Measurements from ENCODE around the gene PAPPA2.

PAPPA2 gene

DNA sequence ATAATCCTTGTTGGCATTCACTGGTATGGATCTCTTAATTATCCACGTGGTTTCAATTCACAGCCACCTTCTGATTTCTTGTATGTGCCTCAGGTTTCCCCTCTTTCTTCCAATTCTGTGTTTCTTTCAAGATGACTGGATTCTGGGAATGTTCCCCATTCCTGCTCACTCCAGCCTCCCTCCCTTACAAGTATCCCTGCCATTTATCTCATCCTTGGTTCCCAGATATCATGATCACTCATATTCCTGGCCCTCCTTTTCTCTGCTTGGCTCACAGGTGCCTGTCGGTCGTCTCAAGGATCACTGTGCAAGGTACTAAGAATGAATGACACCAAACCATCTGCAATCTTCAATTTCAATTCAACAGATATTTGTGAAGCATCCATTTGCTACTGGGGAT, 422.4 kb downstream of the PAPPA2 start:
- no peak for DNase-seq (ENCODE audit: low read depth in 2 of 3, low spot score in 1 of 3)

GRCh38 chr1:176885751-176886150, 422.8 kb downstream of the PAPPA2 start:
- no peak for DNase-seq (ENCODE audit: low read depth in 2 of 3, low spot score in 1 of 3)

- no peak for DNase-seq (ENCODE audit: low read depth in 2 of 3, low spot score in 1 of 3)
These were observed 425.6 kb downstream of the PAPPA2 start for GRCh38 chr1:176888471-176889032.

- DNase-seq (ENCODE audit: low read depth in 2 of 3, low spot score in 1 of 3): no peak
These were observed 430.8 kb downstream of the PAPPA2 start for GRCh38 chr1:176893625-176894352.

GRCh38 chr1:176894450-176894849, 431.5 kb downstream of the PAPPA2 start:
- DNase-seq (ENCODE audit: low read depth in 2 of 3, low spot score in 1 of 3): no peak
